SK-N-SH (cell line): Measurements from ENCODE around the gene PERCC1.

Source experiments
- POLR2AphosphoS5 ChIP-seq: IDR thresholded peaks from 2 replicates; pipeline ENCODE4 v1.6.1; 2012; ENCODE audit warnings: low read depth, low read length
- RAD21 ChIP-seq: IDR thresholded peaks from 2 replicates; pipeline ENCODE4 v1.6.1; 2012; ENCODE audit warnings: mild to moderate bottlenecking, low read length
- TF ChIP-seq, protein P1 (sequence below): fragments of 200-600 bp; sonication (generic); IDR thresholded peaks from 2 replicates; pipeline ENCODE4 v1.6.1; 2017; ENCODE audit warnings: antibody characterized with exemption, mild to moderate bottlenecking, moderate library complexity
- TF ChIP-seq, protein P2 (sequence below): IDR thresholded peaks from 2 replicates; pipeline ENCODE4 v1.4.0; 2012; ENCODE audit warnings: low read depth, borderline replicate concordance
- TF ChIP-seq, protein P3 (sequence below): IDR thresholded peaks from 2 replicates; pipeline ENCODE4 v1.4.0; 2012; ENCODE audit warnings: low read depth
- TF ChIP-seq, protein P4 (sequence below): IDR thresholded peaks from 2 replicates; pipeline ENCODE4 v1.6.1; 2012; ENCODE audit warnings: mild to moderate bottlenecking, low read depth, low read length, moderate library complexity
- TF ChIP-seq, protein P5 (sequence below): fragments of 150-350 bp; IDR thresholded peaks from 2 replicates; pipeline ENCODE4 v1.6.1; 2017; ENCODE audit warnings: antibody characterized with exemption, low read length, low read depth, borderline replicate concordance
- TF ChIP-seq, protein P6 (sequence below): fragments of 150-350 bp; IDR thresholded peaks from 2 replicates; pipeline ENCODE4 v1.6.1; 2016; ENCODE audit warnings: mild to moderate bottlenecking, low read depth, low read length

DNA sequence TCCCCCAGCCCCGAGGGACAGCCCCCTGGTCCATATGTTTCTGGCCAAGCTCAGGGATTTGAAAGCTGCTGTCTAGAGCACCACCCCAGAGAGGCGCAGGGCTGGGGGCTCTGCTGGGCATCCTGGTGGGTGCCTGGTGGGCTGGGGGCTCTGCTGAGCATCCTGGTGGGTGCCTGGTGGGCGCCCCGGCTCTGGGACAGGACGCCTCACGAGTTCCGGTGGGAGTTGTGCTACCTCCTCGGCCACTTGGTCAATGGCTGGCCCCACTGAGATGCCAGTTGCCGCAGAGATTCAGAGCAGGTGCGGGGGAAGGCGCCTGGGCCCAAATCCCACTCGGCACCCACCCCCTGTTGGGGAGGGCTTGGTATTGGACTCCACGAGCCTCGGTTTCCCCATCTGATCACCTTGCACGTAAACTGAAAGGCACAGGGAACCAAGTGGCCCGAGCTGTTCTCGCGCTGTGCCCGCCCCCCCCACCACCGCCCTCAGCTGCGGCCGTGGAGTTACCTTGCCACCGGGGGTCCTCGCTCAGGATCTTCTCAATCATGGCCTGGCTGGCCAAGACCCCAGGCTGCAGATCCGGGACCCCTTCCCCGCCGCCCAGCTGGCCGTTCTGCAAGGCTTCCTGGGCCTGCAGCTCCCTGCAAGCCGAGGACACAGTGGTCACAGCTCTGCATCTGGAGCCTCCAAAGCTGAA is 29.7 kb upstream of the PERCC1 start:
- TF ChIP-seq, protein P1, sequence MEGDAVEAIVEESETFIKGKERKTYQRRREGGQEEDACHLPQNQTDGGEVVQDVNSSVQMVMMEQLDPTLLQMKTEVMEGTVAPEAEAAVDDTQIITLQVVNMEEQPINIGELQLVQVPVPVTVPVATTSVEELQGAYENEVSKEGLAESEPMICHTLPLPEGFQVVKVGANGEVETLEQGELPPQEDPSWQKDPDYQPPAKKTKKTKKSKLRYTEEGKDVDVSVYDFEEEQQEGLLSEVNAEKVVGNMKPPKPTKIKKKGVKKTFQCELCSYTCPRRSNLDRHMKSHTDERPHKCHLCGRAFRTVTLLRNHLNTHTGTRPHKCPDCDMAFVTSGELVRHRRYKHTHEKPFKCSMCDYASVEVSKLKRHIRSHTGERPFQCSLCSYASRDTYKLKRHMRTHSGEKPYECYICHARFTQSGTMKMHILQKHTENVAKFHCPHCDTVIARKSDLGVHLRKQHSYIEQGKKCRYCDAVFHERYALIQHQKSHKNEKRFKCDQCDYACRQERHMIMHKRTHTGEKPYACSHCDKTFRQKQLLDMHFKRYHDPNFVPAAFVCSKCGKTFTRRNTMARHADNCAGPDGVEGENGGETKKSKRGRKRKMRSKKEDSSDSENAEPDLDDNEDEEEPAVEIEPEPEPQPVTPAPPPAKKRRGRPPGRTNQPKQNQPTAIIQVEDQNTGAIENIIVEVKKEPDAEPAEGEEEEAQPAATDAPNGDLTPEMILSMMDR = no peak
- TF ChIP-seq, protein P2, sequence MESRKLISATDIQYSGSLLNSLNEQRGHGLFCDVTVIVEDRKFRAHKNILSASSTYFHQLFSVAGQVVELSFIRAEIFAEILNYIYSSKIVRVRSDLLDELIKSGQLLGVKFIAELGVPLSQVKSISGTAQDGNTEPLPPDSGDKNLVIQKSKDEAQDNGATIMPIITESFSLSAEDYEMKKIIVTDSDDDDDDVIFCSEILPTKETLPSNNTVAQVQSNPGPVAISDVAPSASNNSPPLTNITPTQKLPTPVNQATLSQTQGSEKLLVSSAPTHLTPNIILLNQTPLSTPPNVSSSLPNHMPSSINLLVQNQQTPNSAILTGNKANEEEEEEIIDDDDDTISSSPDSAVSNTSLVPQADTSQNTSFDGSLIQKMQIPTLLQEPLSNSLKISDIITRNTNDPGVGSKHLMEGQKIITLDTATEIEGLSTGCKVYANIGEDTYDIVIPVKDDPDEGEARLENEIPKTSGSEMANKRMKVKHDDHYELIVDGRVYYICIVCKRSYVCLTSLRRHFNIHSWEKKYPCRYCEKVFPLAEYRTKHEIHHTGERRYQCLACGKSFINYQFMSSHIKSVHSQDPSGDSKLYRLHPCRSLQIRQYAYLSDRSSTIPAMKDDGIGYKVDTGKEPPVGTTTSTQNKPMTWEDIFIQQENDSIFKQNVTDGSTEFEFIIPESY = no peak
- TF ChIP-seq RAD21 = no peak
- no peak for TF ChIP-seq POLR2AphosphoS5
- TF ChIP-seq, protein P3, sequence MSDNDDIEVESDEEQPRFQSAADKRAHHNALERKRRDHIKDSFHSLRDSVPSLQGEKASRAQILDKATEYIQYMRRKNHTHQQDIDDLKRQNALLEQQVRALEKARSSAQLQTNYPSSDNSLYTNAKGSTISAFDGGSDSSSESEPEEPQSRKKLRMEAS = no peak
- TF ChIP-seq, protein P4, sequence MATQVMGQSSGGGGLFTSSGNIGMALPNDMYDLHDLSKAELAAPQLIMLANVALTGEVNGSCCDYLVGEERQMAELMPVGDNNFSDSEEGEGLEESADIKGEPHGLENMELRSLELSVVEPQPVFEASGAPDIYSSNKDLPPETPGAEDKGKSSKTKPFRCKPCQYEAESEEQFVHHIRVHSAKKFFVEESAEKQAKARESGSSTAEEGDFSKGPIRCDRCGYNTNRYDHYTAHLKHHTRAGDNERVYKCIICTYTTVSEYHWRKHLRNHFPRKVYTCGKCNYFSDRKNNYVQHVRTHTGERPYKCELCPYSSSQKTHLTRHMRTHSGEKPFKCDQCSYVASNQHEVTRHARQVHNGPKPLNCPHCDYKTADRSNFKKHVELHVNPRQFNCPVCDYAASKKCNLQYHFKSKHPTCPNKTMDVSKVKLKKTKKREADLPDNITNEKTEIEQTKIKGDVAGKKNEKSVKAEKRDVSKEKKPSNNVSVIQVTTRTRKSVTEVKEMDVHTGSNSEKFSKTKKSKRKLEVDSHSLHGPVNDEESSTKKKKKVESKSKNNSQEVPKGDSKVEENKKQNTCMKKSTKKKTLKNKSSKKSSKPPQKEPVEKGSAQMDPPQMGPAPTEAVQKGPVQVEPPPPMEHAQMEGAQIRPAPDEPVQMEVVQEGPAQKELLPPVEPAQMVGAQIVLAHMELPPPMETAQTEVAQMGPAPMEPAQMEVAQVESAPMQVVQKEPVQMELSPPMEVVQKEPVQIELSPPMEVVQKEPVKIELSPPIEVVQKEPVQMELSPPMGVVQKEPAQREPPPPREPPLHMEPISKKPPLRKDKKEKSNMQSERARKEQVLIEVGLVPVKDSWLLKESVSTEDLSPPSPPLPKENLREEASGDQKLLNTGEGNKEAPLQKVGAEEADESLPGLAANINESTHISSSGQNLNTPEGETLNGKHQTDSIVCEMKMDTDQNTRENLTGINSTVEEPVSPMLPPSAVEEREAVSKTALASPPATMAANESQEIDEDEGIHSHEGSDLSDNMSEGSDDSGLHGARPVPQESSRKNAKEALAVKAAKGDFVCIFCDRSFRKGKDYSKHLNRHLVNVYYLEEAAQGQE = no peak
- TF ChIP-seq, protein P5, sequence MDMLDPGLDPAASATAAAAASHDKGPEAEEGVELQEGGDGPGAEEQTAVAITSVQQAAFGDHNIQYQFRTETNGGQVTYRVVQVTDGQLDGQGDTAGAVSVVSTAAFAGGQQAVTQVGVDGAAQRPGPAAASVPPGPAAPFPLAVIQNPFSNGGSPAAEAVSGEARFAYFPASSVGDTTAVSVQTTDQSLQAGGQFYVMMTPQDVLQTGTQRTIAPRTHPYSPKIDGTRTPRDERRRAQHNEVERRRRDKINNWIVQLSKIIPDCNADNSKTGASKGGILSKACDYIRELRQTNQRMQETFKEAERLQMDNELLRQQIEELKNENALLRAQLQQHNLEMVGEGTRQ = no peak
- TF ChIP-seq, protein P6, sequence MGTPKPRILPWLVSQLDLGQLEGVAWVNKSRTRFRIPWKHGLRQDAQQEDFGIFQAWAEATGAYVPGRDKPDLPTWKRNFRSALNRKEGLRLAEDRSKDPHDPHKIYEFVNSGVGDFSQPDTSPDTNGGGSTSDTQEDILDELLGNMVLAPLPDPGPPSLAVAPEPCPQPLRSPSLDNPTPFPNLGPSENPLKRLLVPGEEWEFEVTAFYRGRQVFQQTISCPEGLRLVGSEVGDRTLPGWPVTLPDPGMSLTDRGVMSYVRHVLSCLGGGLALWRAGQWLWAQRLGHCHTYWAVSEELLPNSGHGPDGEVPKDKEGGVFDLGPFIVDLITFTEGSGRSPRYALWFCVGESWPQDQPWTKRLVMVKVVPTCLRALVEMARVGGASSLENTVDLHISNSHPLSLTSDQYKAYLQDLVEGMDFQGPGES = no peak
